LHCN-M2 (cell line): Measurements from ENCODE around the gene B3GALT6. TPM values are rescaled to one million over a fixed set of nuclear protein-coding genes. Genes with fewer than 3 reads are reported as not detected.

Experiments used
- DNase-seq: peaks from one replicate; pipeline ENCODE4 v3.0.0-alpha.2; 2012; ENCODE audit warnings: low read depth
- total RNA-seq: library from RNA; depleted of rRNA; stranded (reverse); fragments of >200 nt; gene quantifications from 2 replicates; pipeline ENCODE4 v1.2.3, GENCODE V29; 2014

B3GALT6 gene
- total RNA-seq, 1 experiment from 2014 or later: 58.3 TPM

DNA sequence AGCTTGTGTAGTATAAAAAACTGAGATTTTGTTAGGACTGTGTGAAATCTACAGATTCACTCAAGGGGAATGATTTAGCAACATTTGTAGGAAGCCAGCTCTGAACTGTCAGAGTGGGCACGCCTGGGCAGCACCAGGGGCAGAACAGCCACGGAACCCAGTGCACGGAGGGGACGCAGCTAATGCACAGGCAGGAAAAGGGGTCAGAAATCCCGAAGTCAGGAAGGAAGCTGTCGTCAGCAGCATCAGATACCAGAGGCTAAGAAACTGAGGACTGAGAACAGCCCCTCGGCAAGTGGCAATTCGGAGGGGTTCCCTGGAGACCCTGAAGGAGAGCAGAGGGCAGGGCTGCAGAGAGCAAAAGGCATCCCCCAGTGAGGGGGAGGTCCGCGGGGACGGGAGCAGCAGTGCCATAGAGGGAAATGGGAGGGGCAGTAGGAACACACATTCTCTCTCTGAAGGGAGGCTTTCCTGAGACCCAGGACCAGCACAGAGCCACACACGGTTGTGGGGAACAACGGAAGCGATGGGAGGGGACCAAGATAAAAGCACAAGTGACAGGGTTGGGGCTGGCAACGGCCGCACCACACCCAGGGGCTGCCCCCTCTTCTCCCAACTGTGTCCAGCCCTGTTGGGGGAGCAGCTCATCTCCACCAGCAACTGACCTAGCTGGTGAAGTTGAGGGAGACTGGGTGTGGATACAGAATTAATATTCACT lies 29.0 kb downstream of the B3GALT6 start:
- no peak for DNase-seq

GRCh38 chr1:1262071-1262470 lies 30.0 kb downstream of the B3GALT6 start:
- no peak for DNase-seq

DNA sequence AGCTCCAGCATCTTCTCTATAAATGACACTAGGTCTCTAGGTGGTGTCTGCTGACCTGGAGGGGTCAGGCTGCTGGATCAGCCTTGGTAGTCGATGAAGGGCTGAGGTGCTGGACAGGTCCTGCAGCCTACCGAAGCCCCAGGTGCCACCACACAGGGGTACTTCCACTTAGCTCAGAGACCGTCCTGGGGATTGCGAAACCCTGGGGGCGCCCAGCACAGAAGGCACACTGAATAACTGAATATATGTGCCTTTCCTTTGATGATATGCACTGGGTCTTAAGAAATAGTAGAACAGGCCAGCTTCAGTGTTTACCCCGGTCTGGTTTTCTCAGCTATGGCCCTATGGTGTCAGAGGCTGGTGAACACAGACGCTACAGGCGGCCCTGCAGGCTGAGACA lies 30.7 kb downstream of the B3GALT6 start:
- DNase-seq: no peak

DNA sequence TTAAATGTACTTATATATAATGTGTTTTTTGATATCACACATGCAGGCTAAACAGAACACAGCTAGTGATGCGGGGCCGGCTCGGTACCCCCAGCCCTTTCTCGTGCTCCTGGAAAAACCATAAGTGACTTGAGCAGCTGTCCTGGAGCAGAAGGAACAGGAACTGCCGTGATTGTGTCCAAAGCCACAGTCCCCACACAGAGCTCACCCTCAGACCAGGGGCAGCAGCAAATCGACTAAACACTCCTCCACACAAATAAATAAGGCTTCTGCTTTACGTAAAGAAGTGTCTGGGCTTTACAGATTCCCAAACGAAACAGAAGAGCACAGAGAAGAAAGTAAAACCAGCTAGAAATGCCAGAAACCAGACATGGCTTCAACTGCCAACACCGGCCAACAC lies 32.0 kb downstream of the B3GALT6 start:
- peak; percentile 38 for DNase-seq

DNA sequence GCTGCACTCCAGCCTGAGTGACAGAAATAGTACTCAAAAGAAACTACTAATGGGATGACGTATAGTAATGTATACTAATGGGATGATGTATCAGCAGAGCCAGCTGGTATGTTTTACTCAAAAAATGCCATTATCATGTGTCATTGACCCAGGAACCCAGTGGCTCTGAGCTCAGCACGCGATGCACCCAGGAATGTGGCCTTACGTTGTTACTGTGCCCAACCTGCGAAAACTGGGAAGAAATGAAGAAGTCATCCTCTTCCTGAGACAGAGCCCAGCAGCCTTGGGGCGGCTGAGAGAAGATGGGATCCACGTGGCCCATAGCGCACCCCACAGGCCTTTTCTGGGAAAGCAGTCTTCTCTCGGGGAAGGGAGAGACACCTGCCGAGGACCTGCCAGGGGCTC lies 32.8 kb downstream of the B3GALT6 start:
- DNase-seq: peak; percentile 98

DNA sequence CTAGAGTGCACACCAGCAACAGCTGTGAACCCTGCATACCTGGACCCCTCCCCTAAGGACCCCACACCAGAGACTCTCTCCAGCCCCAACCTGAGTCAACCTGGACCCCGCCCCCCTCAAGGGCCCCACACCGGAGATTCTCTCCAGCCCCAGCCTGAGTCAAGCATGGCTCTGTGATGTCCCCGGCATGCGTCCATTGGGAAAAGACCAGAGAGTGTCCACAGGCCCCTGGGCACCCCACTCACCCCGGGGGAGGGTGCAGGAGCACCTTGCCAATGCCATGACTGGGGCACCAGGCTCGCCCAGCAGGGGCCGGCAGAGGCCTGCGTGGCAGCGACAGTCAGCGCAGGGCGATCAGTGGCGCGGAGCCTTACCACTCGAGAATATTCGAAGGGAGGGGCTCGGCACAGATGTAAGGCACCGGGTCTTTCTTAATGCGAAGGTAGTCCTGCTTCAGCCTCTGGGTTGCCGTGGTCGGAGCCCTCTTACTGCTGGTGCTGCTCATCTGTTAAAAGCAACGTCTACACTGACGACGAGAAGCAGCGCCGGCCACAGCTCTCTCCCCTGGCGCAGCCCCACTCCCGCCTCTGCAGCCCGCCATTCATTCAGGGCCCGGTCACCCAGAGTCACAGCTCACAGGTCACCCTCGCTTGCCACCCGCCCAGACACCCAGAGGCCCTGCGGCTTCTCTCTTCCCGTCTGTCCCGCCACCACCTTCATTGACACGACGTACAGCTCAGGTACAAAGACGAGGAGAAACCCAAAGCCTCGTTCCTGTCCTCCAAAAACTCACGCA lies 35.6 kb downstream of the B3GALT6 start:
- DNase-seq: no peak

DNA sequence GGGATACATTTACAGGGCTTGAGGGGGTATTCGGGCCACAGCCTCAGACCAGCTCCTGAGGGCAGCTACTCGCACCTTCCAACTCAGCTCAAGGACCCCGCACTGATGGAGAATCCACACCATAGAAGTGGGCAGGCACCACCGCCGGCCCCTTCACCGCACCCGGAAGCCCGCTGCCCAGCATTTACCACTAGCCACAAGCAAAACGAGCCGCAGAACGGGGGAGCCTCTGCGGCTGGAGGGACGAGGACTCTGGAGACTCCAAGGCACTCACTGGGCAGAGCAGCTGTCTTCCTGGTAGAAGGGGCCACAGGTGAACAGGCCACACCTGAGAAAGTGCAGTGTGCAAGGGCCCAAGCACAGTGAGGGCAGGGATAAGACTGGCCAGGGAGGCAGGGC lies 36.2 kb downstream of the B3GALT6 start:
- no peak for DNase-seq

DNA sequence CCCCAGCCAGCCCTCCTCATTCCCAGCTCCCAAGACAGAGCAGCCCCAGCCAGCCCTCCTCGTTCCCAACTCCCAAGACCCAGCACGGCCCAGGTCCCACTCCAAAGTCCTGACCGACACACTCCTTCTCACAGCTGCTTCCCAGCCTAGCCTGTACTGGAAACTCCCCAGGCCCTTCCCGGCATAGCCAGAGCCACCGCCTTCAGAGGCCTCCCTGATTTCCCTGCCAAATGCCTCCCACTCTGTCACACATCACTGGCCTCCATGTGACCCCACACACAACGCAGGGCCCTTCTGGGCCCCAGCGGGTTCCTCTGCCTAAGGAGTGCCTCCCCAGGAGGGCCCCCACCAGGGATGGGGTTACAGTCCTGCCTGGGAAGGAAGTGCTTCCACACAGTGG lies 38.8 kb downstream of the B3GALT6 start:
- DNase-seq: no peak

DNA sequence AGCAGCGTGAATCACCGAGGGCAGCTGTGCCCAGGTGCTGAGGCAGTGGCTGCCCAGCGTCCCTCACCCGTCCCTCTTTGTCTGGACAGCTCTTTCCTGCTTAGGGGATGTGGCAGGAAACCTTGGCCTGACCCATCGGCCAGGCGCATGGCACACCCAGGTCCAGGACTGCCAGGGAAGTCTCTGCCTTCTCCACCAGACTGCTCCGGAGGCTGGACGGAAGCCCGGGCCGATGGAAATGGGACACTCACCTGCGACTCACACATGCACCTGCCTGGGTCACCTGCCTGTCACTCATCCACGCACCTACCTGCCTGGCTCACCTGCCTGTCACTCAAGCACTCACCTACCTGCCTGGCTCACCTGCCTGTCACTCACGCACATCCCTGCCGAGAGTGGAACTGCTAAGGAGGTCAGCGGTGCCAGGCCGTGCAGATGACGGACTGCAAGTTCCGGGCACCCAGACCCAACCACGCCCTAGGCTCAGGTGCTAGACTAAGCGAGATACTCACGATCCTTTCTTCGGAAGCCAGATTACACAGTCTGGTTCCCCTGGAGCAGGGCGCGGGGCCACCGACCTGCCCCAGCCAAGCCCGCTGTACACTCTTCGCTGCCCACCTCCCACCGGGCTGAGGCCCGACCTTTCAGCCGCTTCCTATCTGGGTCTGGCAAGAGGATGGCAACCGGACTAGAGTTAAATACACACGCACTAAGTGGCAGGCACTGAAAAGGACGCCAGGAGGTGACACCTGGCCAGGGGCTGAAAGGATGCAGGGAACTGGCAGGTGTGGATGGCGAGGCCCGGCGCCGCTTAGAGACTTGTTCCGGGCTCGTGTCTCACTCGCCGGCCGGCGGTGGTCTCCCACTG lies 40.5 kb downstream of the B3GALT6 start:
- no peak for DNase-seq

- no peak for DNase-seq
Observed at GRCh38 chr1:1273209-1273511, 41.1 kb downstream of the B3GALT6 start.

DNA sequence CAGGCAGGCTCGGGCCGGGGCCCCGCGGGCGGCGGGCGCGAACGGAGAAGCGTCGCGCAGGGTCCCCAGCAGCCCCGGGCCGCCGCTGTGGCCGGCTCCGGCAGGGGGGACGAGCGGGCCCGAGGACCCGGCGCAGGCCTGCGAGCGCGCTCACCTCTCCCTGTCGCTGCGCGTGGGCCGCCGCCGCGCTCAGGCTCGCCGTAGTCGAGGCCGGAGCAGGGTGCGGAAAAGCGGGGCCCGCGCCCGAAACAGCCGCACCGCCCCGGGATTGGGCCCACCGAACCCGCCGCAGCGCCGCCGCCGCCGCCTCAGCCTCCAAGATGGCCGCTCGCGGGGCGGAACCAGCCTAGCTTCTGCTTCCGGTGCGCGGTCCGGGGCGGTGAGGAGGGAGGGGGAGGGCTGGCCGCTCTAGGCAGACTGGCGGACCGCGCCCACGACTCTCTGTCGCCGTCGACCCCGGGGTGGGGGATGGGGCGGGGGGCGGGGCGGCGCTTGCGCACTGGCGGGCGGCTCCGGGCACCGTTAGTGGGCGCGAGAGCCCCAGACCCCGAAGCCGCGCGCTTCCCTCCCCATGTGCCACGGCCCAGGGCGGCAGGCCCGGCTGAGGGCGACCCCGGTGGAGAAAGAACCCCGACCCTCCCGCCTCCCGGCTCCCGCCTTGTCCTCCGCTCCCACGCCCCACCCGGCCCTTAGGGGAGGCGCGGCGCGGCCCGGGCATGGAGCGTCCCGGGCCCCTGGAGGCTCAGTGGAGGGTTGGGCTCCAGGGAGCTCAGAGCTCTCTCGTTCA lies 41.7 kb downstream of the B3GALT6 start, which contains the start of gene UBE2J2:
UBE2J2 (minus strand) TSS at position 343 of the 787 bp plus-strand sequence. CDS start 5,862 bp downstream, outside the sequence.
- DNase-seq: peak; percentile 82

DNA sequence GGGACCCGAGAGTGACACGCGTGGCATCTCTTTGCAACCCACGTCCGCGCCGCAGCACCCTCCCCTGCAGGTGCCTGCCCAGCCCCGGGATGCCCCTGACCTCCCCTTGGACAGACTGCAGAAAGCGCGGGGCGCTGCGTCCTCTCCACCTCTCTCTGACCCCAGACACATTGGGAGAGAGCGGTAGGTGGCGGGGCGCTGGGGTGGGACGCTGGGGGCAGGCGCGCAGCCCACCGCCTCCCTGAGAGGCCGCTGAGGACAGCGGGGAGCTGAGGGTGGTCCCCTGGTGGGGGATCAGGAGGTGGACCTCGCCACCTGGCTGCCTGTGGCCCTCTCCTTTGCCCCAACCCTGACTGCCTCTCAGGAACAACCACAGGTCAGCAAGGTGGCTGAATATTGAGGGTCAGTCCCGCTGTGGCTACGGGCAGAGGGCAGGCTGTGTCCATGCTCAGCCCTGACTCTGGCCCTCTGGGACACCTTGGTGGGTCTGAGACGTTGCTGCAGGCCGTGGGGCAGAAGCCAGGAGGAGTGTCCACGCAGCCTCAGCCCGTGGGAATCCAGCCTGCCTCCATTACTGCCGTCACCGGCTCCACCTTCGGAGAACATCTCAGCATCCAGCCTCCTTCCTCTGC lies 42.4 kb downstream of the B3GALT6 start:
- DNase-seq: no peak

GRCh38 chr1:1274931-1275431 lies 42.9 kb downstream of the B3GALT6 start:
- DNase-seq: no peak

DNA sequence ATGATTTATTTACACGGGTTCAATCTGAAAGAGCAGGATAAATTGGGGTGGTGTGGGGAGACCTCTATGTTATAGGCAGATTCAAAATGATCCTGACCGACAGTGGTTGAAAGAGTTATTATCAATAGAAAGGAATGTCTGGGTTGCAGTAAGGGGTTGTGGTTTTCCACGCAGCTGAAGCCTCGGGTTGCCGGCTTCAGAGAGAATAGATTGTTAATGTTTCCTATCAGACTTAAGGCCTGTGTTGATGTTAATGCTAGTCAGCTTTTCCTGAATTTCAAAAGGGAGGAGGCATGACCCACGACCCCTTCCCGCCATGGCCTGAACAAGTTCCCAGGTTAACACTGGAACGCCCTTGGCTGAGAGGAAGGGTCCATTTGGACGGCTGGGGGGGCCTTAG lies 43.8 kb downstream of the B3GALT6 start:
- no peak for DNase-seq

DNA sequence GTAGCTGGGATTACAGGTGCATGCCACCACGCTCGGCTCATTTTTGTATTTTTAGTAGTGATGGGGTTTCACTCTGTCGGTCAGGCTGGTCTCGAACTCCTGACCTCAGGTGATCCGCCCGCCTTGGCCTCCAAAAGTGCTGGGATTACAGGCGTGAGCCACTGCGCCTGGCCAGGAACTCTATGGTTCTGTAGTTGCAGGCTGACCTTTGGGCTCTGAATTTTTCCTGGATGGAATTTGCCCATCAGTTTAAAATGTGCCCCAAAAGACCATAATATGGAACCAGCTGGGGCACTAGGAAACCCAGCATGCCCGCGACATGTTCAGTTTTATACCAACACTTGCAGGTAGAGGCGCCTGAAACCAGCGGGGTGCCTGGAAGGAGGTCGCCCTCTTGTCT lies 46.6 kb downstream of the B3GALT6 start:
- no peak for DNase-seq

DNA sequence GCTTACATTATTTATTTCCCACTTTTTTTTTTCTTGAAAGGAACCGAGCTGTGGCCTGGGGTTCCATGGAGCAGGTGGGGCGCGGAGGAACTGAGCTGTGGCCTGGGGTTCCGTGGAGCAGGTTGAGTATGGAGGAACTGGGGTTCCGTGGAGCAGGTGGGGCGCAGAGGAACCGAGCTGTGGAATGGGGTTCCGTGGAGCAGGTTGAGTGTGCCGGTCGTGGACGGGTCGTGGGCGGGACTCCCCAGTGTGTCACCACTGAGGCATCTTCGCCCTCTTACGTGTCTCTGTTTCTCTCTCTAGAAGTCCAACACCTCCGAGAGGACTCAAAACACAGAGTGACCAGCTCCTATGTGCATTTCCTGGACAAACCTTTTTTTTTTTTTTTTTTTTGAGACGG lies 47.0 kb downstream of the B3GALT6 start:
- no peak for DNase-seq

DNA sequence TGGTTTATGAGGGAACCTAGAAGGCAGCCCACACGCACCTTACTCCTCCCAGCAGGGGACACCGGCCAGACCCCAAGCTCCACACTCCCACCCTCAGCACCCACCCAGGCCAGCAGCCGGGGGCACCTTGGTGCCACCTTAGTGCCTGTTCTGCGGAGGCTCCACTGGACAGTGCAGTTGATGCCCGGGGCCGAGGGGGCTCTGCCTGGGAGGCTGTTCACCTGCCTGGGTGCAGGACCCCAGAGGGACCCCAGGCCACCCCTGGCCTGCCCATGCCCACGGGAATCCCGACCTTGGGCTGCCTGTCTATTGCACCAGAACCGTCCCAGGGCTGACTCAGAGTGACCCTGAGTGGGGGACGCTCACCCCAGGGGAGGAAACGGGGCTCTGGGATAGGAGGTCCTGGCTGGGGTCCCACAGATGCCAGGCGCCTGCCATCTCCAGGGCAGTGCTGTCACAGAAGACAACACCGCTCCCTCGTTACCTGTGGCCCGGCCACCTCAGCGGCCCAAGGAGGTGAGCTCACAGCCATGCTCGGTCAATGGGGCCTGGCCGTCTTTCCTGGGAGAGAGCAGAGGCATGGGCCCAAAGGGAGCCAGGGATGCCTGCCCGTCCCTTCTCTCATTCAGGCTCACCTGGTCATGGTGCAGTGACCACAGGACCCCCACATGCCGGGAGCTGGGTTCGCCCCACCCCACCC lies 48.9 kb downstream of the B3GALT6 start:
- DNase-seq: no peak

GRCh38 chr1:1281533-1282321 lies 49.7 kb downstream of the B3GALT6 start:
- peak; percentile 74 for DNase-seq

DNA sequence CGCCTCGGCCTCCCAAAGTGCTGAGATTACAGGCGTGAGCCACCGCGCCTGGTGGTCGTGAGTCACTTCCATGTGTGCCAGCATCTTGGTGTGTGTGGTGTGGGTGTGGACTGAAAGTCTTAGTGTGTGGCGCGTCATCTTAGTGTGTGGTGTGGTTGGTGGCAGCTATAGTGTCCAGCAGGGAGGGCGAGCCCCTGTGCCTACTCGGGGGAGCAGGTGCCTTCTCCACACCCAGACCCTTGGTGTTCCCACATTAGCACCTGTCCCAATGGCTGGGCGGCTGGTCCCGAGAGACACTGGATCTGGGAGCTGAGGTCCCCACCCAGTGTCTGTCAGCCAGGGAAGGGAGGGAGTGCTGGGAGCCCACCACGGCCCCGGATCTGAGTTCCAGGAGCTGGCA lies 51.0 kb downstream of the B3GALT6 start:
- DNase-seq: peak; percentile 70
